T follicular helper cell (primary cell): Measurements from ENCODE around the gene RTP1.

Source experiments
- DNase-seq: peaks from one replicate; pipeline ENCODE4 v3.0.0-alpha.2; 2020; ENCODE audit warnings: low read depth

The RTP1 gene

GRCh38 chr3:187242435-187242834 is 45.1 kb downstream of the RTP1 start:
- DNase-seq: no peak

- no peak for DNase-seq
Observed at GRCh38 chr3:187242900-187243299, 45.6 kb downstream of the RTP1 start.

- no peak for DNase-seq
Observed at GRCh38 chr3:187243933-187244524, 46.7 kb downstream of the RTP1 start.

GRCh38 chr3:187247398-187247797 is 50.1 kb downstream of the RTP1 start:
- DNase-seq: no peak
